Measurements from ENCODE around the gene ANKRD13B.
A peak's percentile ranks its signal among the peaks of the same experiment; 100 is the strongest.

DNA sequence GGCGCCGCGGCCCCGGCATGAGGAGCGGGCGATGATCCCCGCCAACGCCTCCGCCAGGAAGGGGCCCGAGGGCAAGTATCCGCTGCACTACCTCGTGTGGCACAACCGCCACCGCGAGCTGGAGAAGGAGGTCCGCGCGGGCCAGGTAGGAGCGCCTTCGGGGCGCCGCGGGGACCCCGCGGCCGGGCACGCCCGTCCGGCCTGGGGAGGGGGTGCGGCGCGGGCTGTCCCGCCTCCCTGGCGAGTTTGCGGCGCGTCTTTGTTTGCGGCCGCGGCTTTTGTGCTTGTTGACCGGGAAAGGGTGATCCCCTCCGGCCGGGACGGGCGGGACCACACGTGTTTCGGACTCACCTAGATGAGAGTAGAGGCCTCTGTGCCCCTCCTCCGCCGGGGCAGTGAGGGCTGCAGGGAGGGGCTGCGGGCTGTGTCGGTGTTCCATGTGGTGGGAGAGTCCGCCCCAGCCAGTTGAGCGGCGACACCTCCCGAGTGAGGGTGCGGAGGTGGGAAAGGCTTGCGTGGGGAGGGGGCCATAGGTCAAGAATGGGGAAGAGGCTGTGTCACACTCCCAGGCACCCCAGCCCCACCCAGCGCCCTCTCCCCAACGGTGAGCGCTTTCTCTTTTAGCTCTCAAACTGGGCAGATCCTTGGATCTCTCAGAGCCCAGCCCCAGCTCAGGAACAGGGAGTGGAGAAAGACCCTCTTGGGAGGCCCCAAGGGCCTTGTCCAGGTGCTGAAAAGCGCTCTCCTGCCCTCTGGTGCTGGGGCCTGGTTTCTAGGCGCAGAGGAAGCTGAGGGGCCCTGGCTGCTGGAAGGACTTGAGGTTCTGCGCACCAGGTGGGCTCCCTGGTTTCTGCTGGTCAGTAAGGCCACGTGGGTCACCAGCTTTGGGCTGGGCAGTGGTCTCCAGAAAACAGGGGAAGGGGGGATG is 923 bp downstream of the ANKRD13B start:
- TF ChIP-seq ZNF274 (IDR thresholded peaks at IDR 0.05; ENCODE audit: low read length) (no peak), ZNF274 (tag by site-specific recombination; IDR thresholded peaks at IDR 0.05; ENCODE audit: borderline replicate concordance) (no peak), ZBTB7A (tag by site-specific recombination; IDR thresholded peaks at IDR 0.05; ENCODE audit: low read depth) (no peak), ZNF76 (tag by site-specific recombination; IDR thresholded peaks at IDR 0.05; ENCODE audit: borderline replicate concordance, low read depth) (no peak), ZNF433 (tag by site-specific recombination; IDR thresholded peaks at IDR 0.05; ENCODE audit: low read depth) (no peak), ZNF121 (tag by site-specific recombination; IDR thresholded peaks at IDR 0.05) (no peak), KLF16 (tag by site-specific recombination; IDR thresholded peaks at IDR 0.05) (no peak)
- TF ChIP-seq, protein P1, sequence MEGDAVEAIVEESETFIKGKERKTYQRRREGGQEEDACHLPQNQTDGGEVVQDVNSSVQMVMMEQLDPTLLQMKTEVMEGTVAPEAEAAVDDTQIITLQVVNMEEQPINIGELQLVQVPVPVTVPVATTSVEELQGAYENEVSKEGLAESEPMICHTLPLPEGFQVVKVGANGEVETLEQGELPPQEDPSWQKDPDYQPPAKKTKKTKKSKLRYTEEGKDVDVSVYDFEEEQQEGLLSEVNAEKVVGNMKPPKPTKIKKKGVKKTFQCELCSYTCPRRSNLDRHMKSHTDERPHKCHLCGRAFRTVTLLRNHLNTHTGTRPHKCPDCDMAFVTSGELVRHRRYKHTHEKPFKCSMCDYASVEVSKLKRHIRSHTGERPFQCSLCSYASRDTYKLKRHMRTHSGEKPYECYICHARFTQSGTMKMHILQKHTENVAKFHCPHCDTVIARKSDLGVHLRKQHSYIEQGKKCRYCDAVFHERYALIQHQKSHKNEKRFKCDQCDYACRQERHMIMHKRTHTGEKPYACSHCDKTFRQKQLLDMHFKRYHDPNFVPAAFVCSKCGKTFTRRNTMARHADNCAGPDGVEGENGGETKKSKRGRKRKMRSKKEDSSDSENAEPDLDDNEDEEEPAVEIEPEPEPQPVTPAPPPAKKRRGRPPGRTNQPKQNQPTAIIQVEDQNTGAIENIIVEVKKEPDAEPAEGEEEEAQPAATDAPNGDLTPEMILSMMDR (tag by site-specific recombination; IDR thresholded peaks at IDR 0.05): peak; percentile 73
